Amniotic stem cell (primary cell): ENCODE measurements around the gene MFSD2B.

Experiments used
- DNase-seq: peaks from one replicate; lab custom pipeline; 2025; lab: John Stamatoyannopoulos, UW

Gene MFSD2B

DNA sequence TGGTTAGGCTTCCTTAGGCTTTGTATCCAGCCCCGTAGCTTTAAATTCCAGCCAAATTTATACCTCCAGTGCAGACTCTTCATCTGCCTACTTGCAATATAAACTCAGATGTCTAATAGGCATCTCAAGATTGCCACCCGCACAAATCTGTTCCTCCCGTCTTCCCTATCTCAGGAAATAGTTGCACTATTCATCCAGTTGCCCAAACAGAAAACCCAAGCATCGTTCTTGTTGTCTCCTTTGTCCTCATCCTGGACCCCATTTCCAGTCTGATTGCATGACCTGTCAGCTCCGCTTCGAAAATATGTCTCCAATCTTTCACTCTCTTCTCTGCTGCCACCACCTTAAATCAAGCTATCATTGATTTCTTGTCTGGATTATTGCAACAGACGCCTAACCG is 41.9 kb downstream of the MFSD2B start:
- DNase-seq: no peak

DNA sequence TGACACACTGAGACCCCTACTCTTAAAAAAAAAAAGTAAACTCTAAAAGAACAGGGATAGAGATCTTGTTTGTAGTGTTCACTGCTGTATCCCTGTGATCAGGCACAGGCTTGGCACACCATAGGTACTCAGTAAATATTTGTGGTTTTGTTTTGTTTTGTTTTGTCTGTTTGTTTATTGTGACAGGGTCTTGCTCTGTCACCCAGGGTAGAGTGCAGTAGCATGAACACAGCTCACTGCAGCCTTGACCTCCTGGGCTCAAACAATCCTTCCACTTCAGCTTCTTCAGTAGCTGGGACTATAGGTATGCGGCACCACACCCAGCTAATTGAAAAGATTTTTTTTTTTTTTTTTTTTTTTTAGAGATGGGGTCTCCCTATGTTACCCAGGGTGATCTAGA is 43.1 kb downstream of the MFSD2B start:
- DNase-seq: no peak

DNA sequence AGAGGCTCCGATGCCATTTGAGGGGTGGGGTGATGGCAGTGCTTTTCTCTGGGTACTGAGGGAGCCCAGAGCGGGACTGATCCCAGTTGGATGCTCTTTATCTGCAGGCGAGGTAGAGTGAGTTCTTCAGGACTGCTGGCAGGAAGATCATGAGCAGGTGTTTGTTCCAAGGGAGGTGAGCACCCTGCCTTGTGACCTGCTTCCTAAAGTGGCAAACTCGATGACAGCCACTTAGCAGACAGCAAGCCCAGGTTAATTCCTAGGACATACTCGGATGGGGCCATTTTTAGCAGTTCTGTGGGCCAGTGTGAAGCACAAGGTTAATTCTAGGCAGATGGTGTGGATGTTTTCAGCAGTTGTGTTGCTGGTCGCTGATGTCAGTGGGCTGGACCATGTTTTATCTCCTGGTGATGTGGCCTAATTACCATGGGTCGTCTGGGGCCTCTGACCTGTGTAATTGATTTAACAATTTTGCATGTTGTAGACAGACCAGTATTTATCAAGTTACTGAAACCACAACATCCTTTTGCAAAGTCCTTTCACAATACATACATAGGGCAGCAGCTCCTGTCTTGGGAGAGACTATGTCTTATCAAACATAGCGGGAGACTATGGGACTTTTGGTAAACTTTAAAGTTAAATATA is 44.6 kb downstream of the MFSD2B start:
- no peak for DNase-seq

DNA sequence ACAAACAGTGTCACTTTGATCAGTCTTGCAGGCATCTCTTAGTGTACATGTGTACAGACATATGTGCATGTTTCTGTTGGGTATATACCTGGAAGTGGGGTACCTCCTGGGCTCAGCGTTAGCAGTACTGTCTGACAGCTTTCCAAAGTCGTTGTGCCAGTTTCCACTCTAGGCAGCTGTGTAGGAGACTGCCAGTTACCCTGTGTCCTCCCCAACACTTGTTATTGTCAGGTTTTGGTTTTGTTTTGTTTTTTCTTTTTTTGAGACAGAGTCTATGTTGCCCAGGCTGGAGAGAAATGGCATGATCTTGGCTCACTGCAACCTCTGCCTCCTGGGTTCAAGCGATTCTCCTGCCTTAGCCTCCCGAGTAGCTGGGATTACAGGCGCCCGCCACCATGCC is 45.9 kb downstream of the MFSD2B start:
- DNase-seq: no peak

DNA sequence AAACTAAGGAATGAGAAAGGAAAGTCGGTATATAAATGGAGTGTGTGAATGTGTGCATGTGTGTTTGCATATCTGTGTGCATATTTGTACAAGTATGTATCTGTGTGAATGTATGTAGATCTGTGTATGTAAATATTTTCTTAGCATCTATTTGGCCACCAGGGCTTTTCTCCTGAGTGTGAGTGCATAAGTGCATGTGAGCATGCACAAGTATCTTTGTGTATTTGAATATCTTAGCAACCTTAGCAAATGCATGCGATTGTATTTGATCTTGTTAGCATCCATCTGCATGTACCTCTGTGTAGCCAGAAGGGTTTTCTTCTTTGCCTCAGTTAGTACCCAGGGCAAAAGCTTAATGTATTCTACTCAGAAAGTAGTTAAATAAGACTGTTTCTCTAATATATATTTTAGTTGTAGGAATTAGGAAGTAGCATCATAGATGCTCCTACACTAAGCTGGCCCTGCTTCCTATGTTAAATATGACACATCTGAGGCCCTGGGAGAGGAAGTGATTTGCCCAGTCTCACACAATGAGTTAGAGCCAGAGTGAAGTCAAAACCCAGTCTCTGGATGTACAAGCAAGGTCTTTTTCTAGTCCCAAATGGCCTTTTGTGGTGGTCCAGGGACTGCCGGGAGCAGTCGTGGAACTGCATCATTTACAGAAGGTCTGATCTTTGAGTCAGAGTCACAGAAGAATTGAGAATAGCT is 48.8 kb downstream of the MFSD2B start:
- DNase-seq: no peak

DNA sequence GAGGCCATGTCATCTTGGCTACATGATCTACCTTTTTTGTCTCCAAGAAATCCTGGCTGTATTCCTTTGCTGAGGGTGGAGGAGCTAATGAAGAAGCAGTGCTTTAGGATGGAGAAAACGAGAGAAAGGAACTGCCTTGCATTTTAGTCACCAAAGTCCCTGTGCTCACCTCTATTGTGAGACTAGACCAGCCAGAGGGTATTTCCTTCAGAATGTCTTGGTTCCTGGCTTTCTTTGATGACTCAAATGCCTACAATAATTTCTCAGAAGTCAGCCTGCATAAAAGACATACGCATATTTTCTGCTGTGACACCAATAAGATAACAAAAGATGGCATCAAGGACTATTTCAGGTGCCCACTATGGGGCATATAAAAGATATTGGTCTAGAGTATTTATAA is 55.5 kb downstream of the MFSD2B start:
- DNase-seq: no peak

DNA sequence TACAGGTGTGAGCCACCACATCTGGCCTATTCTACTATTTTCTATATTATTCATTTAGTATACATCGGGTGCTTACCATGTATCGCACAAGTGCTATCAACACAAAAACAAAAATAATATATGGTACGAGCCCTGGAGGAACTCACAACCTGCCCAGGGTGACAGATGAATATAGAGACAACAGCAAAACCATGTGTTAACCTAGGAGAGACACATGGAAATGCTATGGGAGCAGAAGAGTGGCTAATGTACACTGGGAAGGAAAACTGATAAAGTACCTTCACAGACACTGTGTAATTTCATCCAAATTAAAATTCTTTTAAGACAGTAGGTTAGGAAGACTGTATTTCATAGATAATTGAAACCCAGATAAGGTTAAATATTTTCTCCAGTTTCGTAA is 62.4 kb downstream of the MFSD2B start:
- no peak for DNase-seq

DNA sequence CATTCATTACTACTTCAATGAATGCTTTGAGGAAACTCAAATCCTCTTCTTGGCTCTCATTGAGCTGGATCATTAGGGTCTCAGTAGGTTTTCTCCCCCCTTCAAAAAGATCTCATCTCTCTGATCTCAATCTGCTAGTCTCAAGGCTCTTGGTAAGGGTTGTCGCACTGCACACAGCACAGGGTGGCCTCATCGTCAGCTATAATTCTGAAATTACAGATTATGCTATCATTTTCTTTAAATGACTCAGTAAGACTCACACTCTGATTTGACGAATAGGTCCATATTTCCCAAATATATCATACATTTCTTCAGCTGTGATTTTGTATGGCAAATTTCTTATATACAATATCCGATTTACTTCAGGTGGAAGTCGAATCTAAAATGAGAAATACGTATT is 63.9 kb downstream of the MFSD2B start:
- DNase-seq: no peak

DNA sequence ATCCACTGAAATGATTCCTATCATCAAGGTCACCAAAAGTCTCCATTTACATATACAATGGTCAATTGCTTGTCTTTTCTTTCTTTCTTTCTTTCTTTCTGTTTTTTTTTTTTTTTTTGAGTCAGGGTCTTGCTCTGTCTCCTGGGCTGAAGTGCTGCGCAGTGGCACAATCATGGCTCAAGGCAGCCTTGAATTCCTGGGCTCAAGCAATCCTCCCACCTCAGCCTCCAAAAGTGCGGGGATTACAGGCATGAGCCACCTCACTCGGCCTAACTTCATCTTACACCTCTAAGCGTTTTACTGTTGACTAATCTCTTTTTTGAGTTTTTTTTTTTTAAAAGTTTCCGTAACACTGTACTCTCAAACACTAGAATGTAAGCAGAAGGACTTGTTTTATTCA is 65.4 kb downstream of the MFSD2B start:
- no peak for DNase-seq
